Testis (tissue), 2 donors: ENCODE data around the gene NUDT2.

Source experiments
- POLR2A ChIP-seq: fragments of 450-650 bp; IDR thresholded peaks from one replicate; pipeline ENCODE4 v1.6.1; 2017; ENCODE audit warnings: antibody characterized with exemption, mild to moderate bottlenecking, moderate library complexity
- TF ChIP-seq, protein P1 (sequence below), 3 experiments: fragments of 450-650 bp in 2 of 3; fragments of 200-600 bp in 1 of 3; sonication (generic) in 1 of 3; IDR thresholded peaks; one replicate each; pipeline ENCODE4 v1.5.1; 2016 to 2019; ENCODE audit warnings: antibody characterized with exemption in 3 of 3, mild to moderate bottlenecking in 2 of 3, moderate library complexity in 1 of 3

DNA sequence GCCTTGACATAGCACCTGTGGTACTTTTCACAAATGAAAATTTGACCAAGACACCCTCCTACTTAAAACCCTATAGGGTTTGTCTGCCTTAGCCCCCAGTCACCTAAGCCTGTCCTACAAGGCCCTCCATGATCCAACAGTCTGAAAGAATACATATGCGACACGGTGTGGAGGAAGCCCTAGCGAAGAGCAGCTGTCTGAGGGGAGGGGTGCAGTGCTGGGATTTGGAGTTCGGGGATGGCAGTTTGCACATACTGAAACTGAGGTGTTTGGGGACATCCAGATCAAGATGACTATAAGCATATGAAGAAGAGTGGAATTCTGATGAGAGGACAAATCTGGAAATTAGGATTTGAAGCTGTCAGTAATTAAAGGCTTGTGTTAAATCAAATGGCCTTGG lies 54.5 kb downstream of the NUDT2 start:
- TF ChIP-seq, protein P1, sequence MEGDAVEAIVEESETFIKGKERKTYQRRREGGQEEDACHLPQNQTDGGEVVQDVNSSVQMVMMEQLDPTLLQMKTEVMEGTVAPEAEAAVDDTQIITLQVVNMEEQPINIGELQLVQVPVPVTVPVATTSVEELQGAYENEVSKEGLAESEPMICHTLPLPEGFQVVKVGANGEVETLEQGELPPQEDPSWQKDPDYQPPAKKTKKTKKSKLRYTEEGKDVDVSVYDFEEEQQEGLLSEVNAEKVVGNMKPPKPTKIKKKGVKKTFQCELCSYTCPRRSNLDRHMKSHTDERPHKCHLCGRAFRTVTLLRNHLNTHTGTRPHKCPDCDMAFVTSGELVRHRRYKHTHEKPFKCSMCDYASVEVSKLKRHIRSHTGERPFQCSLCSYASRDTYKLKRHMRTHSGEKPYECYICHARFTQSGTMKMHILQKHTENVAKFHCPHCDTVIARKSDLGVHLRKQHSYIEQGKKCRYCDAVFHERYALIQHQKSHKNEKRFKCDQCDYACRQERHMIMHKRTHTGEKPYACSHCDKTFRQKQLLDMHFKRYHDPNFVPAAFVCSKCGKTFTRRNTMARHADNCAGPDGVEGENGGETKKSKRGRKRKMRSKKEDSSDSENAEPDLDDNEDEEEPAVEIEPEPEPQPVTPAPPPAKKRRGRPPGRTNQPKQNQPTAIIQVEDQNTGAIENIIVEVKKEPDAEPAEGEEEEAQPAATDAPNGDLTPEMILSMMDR (IDR thresholded peaks at IDR 0.05) = no peak
- no peak for TF ChIP-seq POLR2A
